ENCODE results near the gene DUSP22. TPM values are rescaled to one million over a fixed set of nuclear protein-coding genes. Genes with fewer than 3 reads are reported as not detected.

The DUSP22 gene
- total RNA-seq, 1 experiment from 2014 or later, result 19.2 TPM

- H3K36me3 ChIP-seq (ENCODE audit: control insufficient read depth in 1 of 2, insufficient read depth in 2 of 2, low read length in 2 of 2), result no peaks in the 10 kb centered on the region
- H2AFZ ChIP-seq (ENCODE audit: low read depth, low read length, poor library complexity, severe bottlenecking), result no peak overlapping the region
- no TSS peak for BruUV-seq (replicated peaks)
- H4K20me1 ChIP-seq (ENCODE audit: insufficient read depth), result no peaks in the 10 kb centered on the region
- no peaks in the 10 kb centered on the region for H3K9me2 ChIP-seq (ENCODE audit: insufficient read depth)
- H3K9ac ChIP-seq (ENCODE audit: low read length), result no peak overlapping the region
- no peak for TF ChIP-seq CEBPB (IDR thresholded peaks at IDR 0.05; ENCODE audit: low read depth)
- no peak for TF ChIP-seq ZNF274 (IDR thresholded peaks at IDR 0.05; ENCODE audit: low read depth, low read length)
- H3K27ac ChIP-seq (ENCODE audit: low read depth, low read length), result no peak overlapping the region
- H3K4me1 ChIP-seq (ENCODE audit: control insufficient read depth in 1 of 2, insufficient read depth in 2 of 2, low read length in 2 of 2), result no peaks in the 10 kb centered on the region
- ChIA-PET CTCF (no interaction called here), POLR2A (no interaction called here), RAD21 (ENCODE audit: low non-redundant PET in 1 of 2, low total read pairs in 2 of 2, uncharacterized antibody in 2 of 2, unreplicated experiment in 2 of 2) (no interaction called here)
- no peak for ATAC-seq
- H3K4me2 ChIP-seq (ENCODE audit: low read length), result no peak overlapping the region
- no peak for DNase-seq (ENCODE audit: low read depth, low spot score)
- no peak overlapping the region for H3K4me3 ChIP-seq (replicated peaks in 1 of 2; ENCODE audit: low read depth in 1 of 2, low read length in 2 of 2)
- no peaks in the 10 kb centered on the region for H3K27me3 ChIP-seq (ENCODE audit: insufficient read depth, low read length)
- H3K79me2 ChIP-seq (ENCODE audit: insufficient read depth, low read length), result no peaks in the 10 kb centered on the region
- H3K9me3 ChIP-seq (ENCODE audit: control insufficient read depth in 1 of 2, insufficient read depth in 1 of 2, low read depth in 1 of 2, low read length in 2 of 2), result no peaks in the 10 kb centered on the region; a peak in 1 of 4 replicates
- intact Hi-C loops (cut with micrococcal nuclease), result no loop called here
These were observed 24.8 kb downstream of the DUSP22 start for GRCh38 chr6:317060-317447.

GRCh38 chr6:317448-318144, 25.3 kb downstream of the DUSP22 start:
- intact Hi-C loops (cut with micrococcal nuclease), result no loop called here

More at GRCh38 chr6:317448-318144, 25.3 kb downstream of the DUSP22 start:
- H3K4me2 ChIP-seq (ENCODE audit: low read length), result no peak overlapping the region
- H3K27ac ChIP-seq (ENCODE audit: low read depth, low read length), result no peak overlapping the region
- H3K79me2 ChIP-seq (ENCODE audit: insufficient read depth, low read length), result no peaks in the 10 kb centered on the region
- CTCF ChIA-PET, result no interaction called here
- no peaks in the 10 kb centered on the region; a peak in 1 of 4 replicates for H3K9me3 ChIP-seq (ENCODE audit: control insufficient read depth in 1 of 2, insufficient read depth in 1 of 2, low read depth in 1 of 2, low read length in 2 of 2)
- H3K9me2 ChIP-seq (ENCODE audit: insufficient read depth), result no peaks in the 10 kb centered on the region
- no peak for DNase-seq (ENCODE audit: low read depth, low spot score)
- no TSS peak for BruUV-seq (replicated peaks)
- H3K27me3 ChIP-seq (ENCODE audit: insufficient read depth, low read length), result no peaks in the 10 kb centered on the region
- no peaks in the 10 kb centered on the region for H4K20me1 ChIP-seq (ENCODE audit: insufficient read depth)
- TF ChIP-seq ELF1 (IDR thresholded peaks at IDR 0.05; ENCODE audit: borderline replicate concordance, low read depth) (no peak), ZFX (IDR thresholded peaks at IDR 0.05) (no peak), SIN3A (IDR thresholded peaks at IDR 0.05; ENCODE audit: low read depth) (no peak), RAD21 (IDR thresholded peaks at IDR 0.05; ENCODE audit: low read depth) (no peak), ZBTB33 (IDR thresholded peaks at IDR 0.05; ENCODE audit: extremely low read depth, insufficient replicate concordance, low read length) (no peak), YY1 (IDR thresholded peaks at IDR 0.05; ENCODE audit: extremely low read depth, insufficient replicate concordance, low read depth, low read length) (no peak), REST (IDR thresholded peaks at IDR 0.05; ENCODE audit: low read depth) (no peak)
- TF ChIP-seq, protein P1, sequence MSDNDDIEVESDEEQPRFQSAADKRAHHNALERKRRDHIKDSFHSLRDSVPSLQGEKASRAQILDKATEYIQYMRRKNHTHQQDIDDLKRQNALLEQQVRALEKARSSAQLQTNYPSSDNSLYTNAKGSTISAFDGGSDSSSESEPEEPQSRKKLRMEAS (IDR thresholded peaks at IDR 0.05), result no peak
- ATAC-seq, result no peak
- no peaks in the 10 kb centered on the region for H3K36me3 ChIP-seq (ENCODE audit: control insufficient read depth in 1 of 2, insufficient read depth in 2 of 2, low read length in 2 of 2)
- H2AFZ ChIP-seq (ENCODE audit: low read depth, low read length, poor library complexity, severe bottlenecking), result no peak overlapping the region
- no peak overlapping the region for H3K9ac ChIP-seq (ENCODE audit: low read length)
- POLR2A ChIA-PET, result no interaction called here
- RAD21 ChIA-PET (ENCODE audit: low non-redundant PET in 1 of 2, low total read pairs in 2 of 2, uncharacterized antibody in 2 of 2, unreplicated experiment in 2 of 2), result no interaction called here
- H3K4me1 ChIP-seq (ENCODE audit: control insufficient read depth in 1 of 2, insufficient read depth in 2 of 2, low read length in 2 of 2), result no peaks in the 10 kb centered on the region
- H3K4me3 ChIP-seq (replicated peaks in 1 of 2; ENCODE audit: low read depth in 1 of 2, low read length in 2 of 2), result no peak overlapping the region
